A549 (cell line): ENCODE measurements around the gene ATRAID. TPM values are rescaled to one million over a fixed set of nuclear protein-coding genes. Genes with fewer than 3 reads are reported as not detected.

Experiments
- ATAC-seq, 2 experiments: fragments of 200-7000 bp in 1 of 2; fragments of >200 bp in 1 of 2; cut with Nextera tagmentation in 1 of 2; cut with Tn5 transposase in 1 of 2; 3 replicates each; pipeline versions ENCODE4 v1.8.0 to v1.9.1; 2018 to 2020; ENCODE audit warnings: mild to moderate bottlenecking in 1 of 2, moderate library complexity in 1 of 2
- CTCF ChIA-PET: fragments of 300-600 bp; sonication (Branson Sonifier 250); formaldehyde crosslinking; extraction: SDS; loops from one replicate; lab custom pipeline; 2021; ENCODE audit warnings: antibody characterized with exemption, inconsistent platforms; lab: Yijun Ruan, JAX
- POLR2A ChIA-PET: fragments of 350-600 bp; formaldehyde crosslinking; extraction: SDS; loops from one replicate; lab custom pipeline; 2021; ENCODE audit warnings: antibody characterized with exemption, inconsistent platforms; lab: Yijun Ruan, JAX
- DNase-seq, 2 experiments: peaks; one replicate each; pipeline versions ENCODE4 v3.0.0 to v3.0.0-alpha.2; 2011 to 2016; ENCODE audit warnings: low read depth in 1 of 2, low spot score in 1 of 2
- FAIRE-seq: peaks from 2 replicates; lab custom pipeline; 2011; peaks lifted over from hg19 to GRCh38; lab: Jason Lieb, UNC
- H3K27ac ChIP-seq, 2 experiments: fragments of >200 bp; sonication (Bioruptor Twin); formaldehyde crosslinking; 3 replicates each; pipeline ENCODE4 v1.5.1; 2016 to 2017
- H3K4me1 ChIP-seq: fragments of >200 bp; sonication (Bioruptor Twin); formaldehyde crosslinking; 3 replicates; pipeline ENCODE4 v1.6.1; 2016
- H3K4me2 ChIP-seq: fragments of >200 bp; sonication (Bioruptor Twin); formaldehyde crosslinking; 3 replicates; pipeline ENCODE4 v1.6.1; 2016
- H3K4me3 ChIP-seq: fragments of >200 bp; sonication (Bioruptor Twin); formaldehyde crosslinking; 3 replicates; pipeline ENCODE4 v1.5.1; 2016
- H3K9me3 ChIP-seq: fragments of >200 bp; sonication (Bioruptor Twin); formaldehyde crosslinking; 3 replicates; pipeline ENCODE4 v1.6.1; 2016
- BHLHE40 ChIP-seq: IDR thresholded peaks from 2 replicates; pipeline ENCODE4 v1.6.1; 2012; ENCODE audit warnings: low read depth, low read length, inconsistent platforms
- EHF ChIP-seq: fragments of 250-450 bp; sonication (Bioruptor Pico); IDR thresholded peaks from 2 replicates; pipeline ENCODE4 v1.5.0; 2020; ENCODE audit warnings: mild to moderate bottlenecking
- EP300 ChIP-seq, 2 experiments: fragments of >200 bp; sonication (Bioruptor Twin); formaldehyde crosslinking; IDR thresholded peaks; 2 replicates in 1 of 2; 3 replicates in 1 of 2; pipeline ENCODE4 v1.6.1; 2016 to 2017
- FOSB ChIP-seq: fragments of 250-450 bp; sonication (Bioruptor Pico); IDR thresholded peaks from 2 replicates; pipeline ENCODE4 v1.5.0; 2020; ENCODE audit warnings: mild to moderate bottlenecking, moderate library complexity
- GATA3 ChIP-seq: IDR thresholded peaks from 2 replicates; pipeline ENCODE4 v1.6.1; 2012; ENCODE audit warnings: borderline replicate concordance
- HMGXB4 ChIP-seq: fragments of 250-450 bp; sonication (Bioruptor Pico); IDR thresholded peaks from 2 replicates; pipeline ENCODE4 v1.5.0; 2021; ENCODE audit warnings: mild to moderate bottlenecking, moderate library complexity, borderline replicate concordance
- HOXB5 ChIP-seq: fragments of 250-450 bp; sonication (Bioruptor Pico); IDR thresholded peaks from 2 replicates; pipeline ENCODE4 v1.5.0; 2020; ENCODE audit warnings: mild to moderate bottlenecking, moderate library complexity
- KDM1A ChIP-seq: fragments of 200-600 bp; sonication (generic); IDR thresholded peaks from 2 replicates; pipeline ENCODE4 v1.6.1; 2016; ENCODE audit warnings: low read depth, mild to moderate bottlenecking
- KDM5A ChIP-seq: fragments of 200-600 bp; sonication (generic); IDR thresholded peaks from 2 replicates; pipeline ENCODE4 v1.6.1; 2016; ENCODE audit warnings: antibody characterized with exemption, mild to moderate bottlenecking
- MAX ChIP-seq: IDR thresholded peaks from 2 replicates; pipeline ENCODE4 v1.6.1; 2012
- MAZ ChIP-seq: fragments of 150-350 bp; IDR thresholded peaks from 2 replicates; pipeline ENCODE4 v1.6.1; 2014; ENCODE audit warnings: antibody characterized with exemption, low read depth, low read length, borderline replicate concordance
- MYC ChIP-seq: IDR thresholded peaks from 2 replicates; pipeline ENCODE4 v1.6.1; 2012; ENCODE audit warnings: mild to moderate bottlenecking, inconsistent platforms, low read length, improper control_type of control experiment, borderline replicate concordance
- PHF8 ChIP-seq: fragments of 200-600 bp; sonication (generic); IDR thresholded peaks from 2 replicates; pipeline ENCODE4 v1.6.1; 2016; ENCODE audit warnings: low read depth, mild to moderate bottlenecking, antibody characterized with exemption, moderate library complexity, borderline replicate concordance
- POLR2A ChIP-seq: IDR thresholded peaks from 2 replicates; pipeline ENCODE4 v1.6.1; 2012; ENCODE audit warnings: mild to moderate bottlenecking, low read length
- POLR2AphosphoS2 ChIP-seq: conservative IDR thresholded peaks from 2 replicates; pipeline ENCODE4 v1.6.1; 2012; ENCODE audit warnings: low read length, improper control_type of control experiment, inconsistent platforms
- RAD21 ChIP-seq, 2 experiments: fragments of >200 bp in 1 of 2; sonication (Bioruptor Twin) in 1 of 2; formaldehyde crosslinking in 1 of 2; IDR thresholded peaks in 1 of 2; conservative IDR thresholded peaks in 1 of 2; 2 replicates in 1 of 2; 3 replicates in 1 of 2; pipeline ENCODE4 v1.6.1; 2012 to 2018; ENCODE audit warnings: inconsistent platforms in 1 of 2
- RCOR1 ChIP-seq: fragments of 150-350 bp; IDR thresholded peaks from 2 replicates; pipeline ENCODE4 v1.6.1; 2014; ENCODE audit warnings: antibody characterized with exemption, low read length, low read depth
- REST ChIP-seq: fragments of 200-600 bp; sonication (generic); IDR thresholded peaks from 2 replicates; pipeline ENCODE4 v1.6.1; 2016; ENCODE audit warnings: antibody characterized with exemption, mild to moderate bottlenecking, moderate library complexity
- RFX5 ChIP-seq: fragments of 450-650 bp; IDR thresholded peaks from 2 replicates; pipeline ENCODE4 v1.7.1; 2014; ENCODE audit warnings: antibody characterized with exemption, mild to moderate bottlenecking, moderate library complexity
- SMC3 ChIP-seq: fragments of >200 bp; sonication (Bioruptor Twin); formaldehyde crosslinking; IDR thresholded peaks from 3 replicates; pipeline ENCODE4 v1.6.1; 2018; ENCODE audit warnings: inconsistent platforms
- TP53 ChIP-seq: fragments of 250-450 bp; sonication (Bioruptor Pico); IDR thresholded peaks from 2 replicates; pipeline ENCODE4 v1.5.0; 2021; ENCODE audit warnings: mild to moderate bottlenecking, moderate library complexity
- ZC3H11A ChIP-seq: fragments of 450-650 bp; IDR thresholded peaks from 2 replicates; pipeline ENCODE4 v1.6.1; 2014; ENCODE audit warnings: antibody characterized with exemption, mild to moderate bottlenecking
- ZNF302 ChIP-seq: fragments of 250-450 bp; sonication (Bioruptor Pico); IDR thresholded peaks from 2 replicates; pipeline ENCODE4 v1.9.0; 2021; ENCODE audit warnings: inconsistent platforms, mild to moderate bottlenecking, moderate library complexity
- WGBS: methylation state at CpG from one replicate; pipeline ENCODE4 v1.1.6; 2017; ENCODE audit errors: missing lambda C conversion rate; 5-methylcytosine and 5-hydroxymethylcytosine counted together
- polyA plus RNA-seq, 4 experiments: library from polyadenylated mRNA; depleted of rRNA in 3 of 4; stranded (reverse); fragments of >200 nt; fragmentation: RNase III in 1 of 4; extraction: RNeasy Plus Mini Kit Qiagen cat#74134 plus additional on column Dnase treatment in 1 of 4; gene quantifications; 2 replicates in 3 of 4; 3 replicates in 1 of 4; pipeline ENCODE4 v1.2.3, GENCODE V29; 2011 to 2017

The ATRAID gene
- polyA plus RNA-seq, 2 of the 4 experiments (the other 2 are of a cell fraction): 176 to 346 TPM

GRCh38 chr2:27236136-27236535, 24.3 kb downstream of the ATRAID start:
- H3K4me3 ChIP-seq: no peak overlapping the region
- 98% methylated on average over 12 of the region's 12 CpGs for WGBS
- FAIRE-seq (no peak), ATAC-seq (no peak), DNase-seq (no peak)
- H3K4me2 ChIP-seq: no peak overlapping the region
- no peaks in the 10 kb centered on the region for H3K9me3 ChIP-seq
- ChIA-PET POLR2A (no interaction called here), CTCF (interaction anchor here (0.7 to 2.7 kb wide), 8 partner anchors 10 to 67 kb away, joined by 3 to 9 read pairs (median 4); no protein-coding TSS in a partner anchor)
- no peaks in the 10 kb centered on the region for H3K4me1 ChIP-seq
- no peak overlapping the region for H3K27ac ChIP-seq
- TF ChIP-seq ZNF302: no peak
- TF ChIP-seq GATA3: no peak
- TF ChIP-seq EP300 (IDR thresholded peaks at IDR 0.05): no peak
- TF ChIP-seq TP53: no peak
- TF ChIP-seq RFX5: no peak
- no peak for TF ChIP-seq ZC3H11A
- TF ChIP-seq REST: no peak
- TF ChIP-seq POLR2AphosphoS2: no peak
- no peak for TF ChIP-seq KDM1A
- no peak for TF ChIP-seq SMC3
- TF ChIP-seq MAZ: no peak
- TF ChIP-seq POLR2A: no peak

DNA sequence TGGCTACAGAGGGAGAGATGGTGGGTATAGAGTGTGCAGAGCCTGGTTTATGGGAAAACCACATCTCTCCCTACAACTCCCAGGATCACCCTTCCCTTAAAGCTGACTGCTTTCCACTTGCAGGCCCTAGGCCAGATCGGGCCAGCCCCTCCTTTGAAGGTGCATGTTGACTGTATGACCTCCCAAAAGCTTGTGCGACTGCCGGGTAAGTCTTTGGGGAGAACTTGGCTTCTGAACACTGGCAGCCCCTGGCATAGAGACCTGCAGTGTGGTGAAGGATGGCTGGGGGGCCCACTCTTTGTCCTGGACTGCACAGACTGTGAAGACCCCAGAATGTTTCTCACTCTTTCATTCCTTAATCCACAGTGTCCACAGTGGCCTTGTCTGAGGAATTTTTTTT, 24.8 kb downstream of the ATRAID start:
- whole genome bisulfite sequencing: 80% methylated on average over 3 of the region's 3 CpGs
- POLR2A ChIA-PET: interaction anchor here (0.5 kb wide), 1 partner anchor 45 kb away, joined by 3 read pairs; no protein-coding TSS in a partner anchor
- ATAC-seq (no peak; a peak in 1 of 6 replicates), DNase-seq (no peak), FAIRE-seq (no peak)
- Histone ChIP-seq H3K9me3 (no peaks in the 10 kb centered on the region), H3K4me3 (no peak overlapping the region), H3K27ac (no peak overlapping the region), H3K4me2 (no peak overlapping the region)
- CTCF ChIA-PET: interaction anchor here (0.9 to 2.7 kb wide), 5 partner anchors 11 to 66 kb away, joined by 3 to 9 read pairs (median 8); no protein-coding TSS in a partner anchor
- TF ChIP-seq HMGXB4 (CRISPR knock-in tag) (no peak), MYC (no peak), MAX (no peak), RCOR1 (no peak), FOSB (CRISPR knock-in tag) (no peak), BHLHE40 (no peak), EHF (no peak), HOXB5 (CRISPR knock-in tag) (no peak), RAD21 (conservative IDR thresholded peaks at IDR 0.05 in 1 of 2, IDR thresholded peaks at IDR 0.05 in 1 of 2) (no peak), KDM5A (no peak), PHF8 (no peak)
- TF ChIP-seq, all 56 proteins: peak for 0
- no peaks in the 10 kb centered on the region for H3K4me1 ChIP-seq
